NCI-H2107 treated with DMSO at 0.1 percent for 48 hours (cell line): ENCODE results near the gene SSNA1.

Source experiments
- DNase-seq: peaks from one replicate; lab custom pipeline; 2025; ENCODE audit not compliant: unreplicated experiment; lab: John Stamatoyannopoulos, UW

The SSNA1 gene

GRCh38 chr9:137199411-137200121 is 11.1 kb downstream of the SSNA1 start:
- no peak for DNase-seq

DNA sequence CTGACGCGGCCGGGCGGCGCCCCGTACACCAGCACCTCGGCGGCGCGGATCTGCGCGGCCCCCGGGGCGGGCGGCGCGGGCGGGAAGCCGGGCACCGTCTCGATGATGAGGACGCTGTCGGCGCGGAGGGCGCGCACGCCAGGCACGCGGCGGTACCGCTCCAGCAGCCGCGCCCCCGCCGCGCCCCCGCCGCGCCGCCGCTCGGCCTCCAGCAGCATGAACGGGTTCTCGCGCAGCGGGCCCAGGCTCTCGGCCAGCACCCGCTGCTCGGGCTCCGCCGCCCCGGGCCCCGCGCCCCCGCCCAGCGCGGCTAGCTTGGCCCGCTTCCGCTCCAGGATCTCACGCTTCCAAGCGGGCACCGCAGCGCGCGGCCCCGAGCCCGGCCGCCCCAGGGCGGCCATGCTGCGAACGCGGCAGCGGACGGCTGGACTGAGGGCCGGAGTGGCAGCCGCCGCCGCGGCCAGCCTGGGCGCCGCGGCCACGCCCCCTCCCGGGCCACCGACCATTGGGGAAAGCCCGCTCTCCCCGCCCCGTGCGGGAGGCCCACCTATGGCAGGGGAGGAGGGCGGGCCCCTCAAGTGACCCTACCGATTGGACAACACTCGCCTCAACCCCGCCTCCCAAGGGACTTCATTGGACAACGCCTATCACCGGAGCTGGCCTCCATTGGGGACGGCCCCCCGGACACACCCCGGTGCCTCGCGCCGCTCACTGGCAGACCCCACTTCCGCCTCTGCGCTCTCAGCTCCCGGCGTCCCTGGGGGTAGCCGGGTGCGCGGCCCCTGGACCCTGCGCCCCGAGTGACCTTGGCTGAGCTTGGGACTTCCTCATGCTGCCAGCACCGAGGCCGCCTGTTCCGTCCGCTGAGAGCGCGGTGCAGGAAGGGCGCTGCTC is 12.1 kb downstream of the SSNA1 start, which contains the start of gene TPRN:
TPRN (minus strand) TSS at position 431 of the 894 bp plus-strand sequence; CDS start at position 401, 30 bp downstream.
- DNase-seq, result peak; percentile 98

GRCh38 chr9:137201205-137201868 is 12.9 kb downstream of the SSNA1 start:
- DNase-seq, result no peak

GRCh38 chr9:137202966-137203365 is 14.5 kb downstream of the SSNA1 start:
- no peak for DNase-seq

GRCh38 chr9:137204731-137205125 is 16.3 kb downstream of the SSNA1 start:
- DNase-seq, result no peak

DNA sequence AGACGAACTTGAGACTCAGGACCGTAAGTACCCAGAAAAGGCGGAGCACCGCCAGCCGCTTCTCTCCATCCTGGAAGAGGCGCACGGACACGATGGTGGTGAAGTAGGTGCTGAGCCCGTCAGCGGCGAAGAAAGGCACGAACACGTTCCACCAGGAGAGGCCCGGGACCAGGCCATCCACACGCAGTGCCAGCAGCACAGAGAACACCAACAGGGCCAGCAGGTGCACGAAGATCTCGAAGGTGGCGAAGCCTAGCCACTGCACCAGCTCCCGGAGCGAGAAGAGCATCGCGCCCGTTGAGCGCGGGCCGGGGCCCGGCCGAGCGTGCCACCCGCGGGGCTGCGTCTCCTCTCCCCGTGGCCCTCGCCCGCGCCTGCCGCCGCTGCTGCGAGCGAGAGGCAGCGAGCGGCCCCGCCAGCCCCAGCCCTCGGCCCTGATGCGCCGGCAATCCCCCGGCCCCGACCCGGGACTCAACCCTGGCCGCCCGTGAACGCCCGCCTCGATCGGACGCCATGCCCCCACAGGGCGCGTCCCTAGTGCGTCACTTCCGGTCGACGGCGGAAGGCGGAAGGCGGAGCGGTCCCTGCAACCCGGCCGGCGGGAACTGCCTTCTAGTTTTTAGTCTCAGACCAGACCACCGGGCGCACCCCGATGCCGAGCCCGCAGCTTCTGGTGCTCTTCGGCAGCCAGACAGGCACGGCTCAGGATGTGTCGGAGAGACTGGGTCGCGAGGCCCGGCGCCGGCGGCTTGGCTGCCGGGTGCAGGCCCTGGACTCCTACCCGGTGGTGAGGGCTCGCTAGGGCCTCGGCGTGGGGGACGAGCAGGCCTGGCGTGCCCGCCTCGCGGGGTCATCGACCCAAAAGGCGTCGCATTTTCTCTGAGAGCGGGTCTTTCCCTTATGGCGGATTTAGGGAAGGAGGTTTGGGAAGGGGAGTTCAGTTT is 16.9 kb downstream of the SSNA1 start, which contains the start of the genes NDOR1 and TMEM203:
NDOR1 (plus strand) TSS at position 575 of the 944 bp plus-strand sequence; CDS start at position 653, 78 bp downstream.
TMEM203 (minus strand) TSS at position 523 of the 944 bp plus-strand sequence; CDS start at position 289, 234 bp downstream.
- DNase-seq, result peak; percentile 42

GRCh38 chr9:137206602-137207001 is 18.1 kb downstream of the SSNA1 start:
- DNase-seq, result no peak

DNA sequence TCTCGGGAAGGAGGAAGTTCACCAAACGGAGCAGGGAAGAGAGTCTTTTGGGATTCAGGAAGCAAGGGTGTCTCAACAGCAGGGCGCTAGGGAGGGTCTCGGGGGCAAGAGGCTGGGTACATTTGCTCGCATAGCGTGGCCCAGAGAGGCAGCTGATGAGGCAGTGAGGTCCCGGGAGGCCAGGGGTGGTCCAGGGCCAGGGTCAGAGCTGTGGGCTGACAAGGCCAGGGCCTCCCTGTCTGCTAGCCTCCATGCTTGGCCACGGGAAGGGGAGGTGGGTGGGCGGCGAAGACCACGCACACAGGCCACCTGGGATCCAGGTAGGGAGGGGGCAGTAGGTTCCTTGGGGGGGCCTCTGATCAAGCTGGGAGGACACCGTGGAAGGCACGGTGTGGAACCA is 23.1 kb downstream of the SSNA1 start:
- DNase-seq, result no peak

GRCh38 chr9:137212520-137212919 is 24.0 kb downstream of the SSNA1 start:
- DNase-seq, result no peak

- DNase-seq, result no peak
These were observed 24.9 kb downstream of the SSNA1 start for GRCh38 chr9:137213160-137214060.

DNA sequence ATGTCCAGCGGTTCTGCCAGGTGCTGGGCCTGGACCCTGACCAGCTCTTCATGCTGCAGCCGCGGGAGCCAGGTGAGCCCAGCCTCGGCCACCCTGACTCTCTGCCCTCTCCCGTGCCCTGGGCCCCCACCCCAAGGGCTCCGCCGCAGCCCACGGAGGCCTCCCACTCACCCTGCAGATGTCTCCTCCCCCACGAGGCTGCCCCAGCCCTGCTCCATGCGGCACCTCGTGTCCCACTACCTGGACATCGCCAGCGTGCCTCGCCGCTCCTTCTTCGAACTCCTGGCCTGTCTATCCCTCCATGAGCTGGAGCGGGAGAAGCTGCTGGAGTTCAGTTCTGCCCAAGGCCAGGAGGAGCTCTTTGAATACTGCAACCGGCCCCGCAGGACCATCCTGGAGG is 26.1 kb downstream of the SSNA1 start:
- no peak for DNase-seq

- DNase-seq, result no peak
These were observed 26.9 kb downstream of the SSNA1 start for GRCh38 chr9:137215196-137215986.

DNA sequence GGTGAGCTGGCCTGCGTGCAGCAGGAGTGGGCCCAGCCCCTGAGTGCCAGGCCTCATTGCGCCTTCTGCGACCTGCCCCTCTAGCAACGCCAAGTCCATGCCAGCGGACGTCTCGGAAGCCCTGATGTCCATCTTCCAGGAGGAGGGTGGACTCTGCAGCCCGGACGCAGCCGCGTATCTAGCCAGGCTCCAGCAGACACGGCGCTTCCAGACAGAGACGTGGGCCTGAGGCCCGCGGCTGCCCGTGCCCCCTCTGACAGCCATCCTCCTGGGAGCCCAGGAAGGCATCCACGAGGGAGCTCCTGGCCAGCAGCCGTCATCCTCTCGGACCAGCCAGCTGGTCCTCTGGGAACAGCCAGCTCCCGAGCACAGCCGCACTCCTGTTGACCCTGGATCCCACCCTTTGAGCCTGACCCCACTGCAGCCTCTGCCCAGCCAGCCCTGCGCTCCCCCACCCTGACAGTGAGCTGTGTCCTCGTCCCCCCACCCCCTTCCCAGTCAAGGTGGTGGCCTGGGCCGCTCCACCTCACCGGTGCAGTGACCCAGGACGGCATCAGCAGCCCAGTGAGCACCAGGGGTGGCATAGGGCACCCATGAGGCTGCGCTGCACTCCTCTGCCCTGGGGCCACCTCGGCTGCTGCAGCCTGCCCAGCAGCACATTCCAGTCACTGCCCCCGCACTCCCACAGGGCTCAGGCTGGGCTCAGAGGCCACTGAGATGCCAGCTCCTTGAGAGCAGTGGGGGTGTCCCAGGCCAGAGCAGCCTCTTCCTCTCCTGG is 27.9 kb downstream of the SSNA1 start:
- DNase-seq, result no peak

GRCh38 chr9:137217276-137218211 is 29.1 kb downstream of the SSNA1 start:
- no peak for DNase-seq

DNA sequence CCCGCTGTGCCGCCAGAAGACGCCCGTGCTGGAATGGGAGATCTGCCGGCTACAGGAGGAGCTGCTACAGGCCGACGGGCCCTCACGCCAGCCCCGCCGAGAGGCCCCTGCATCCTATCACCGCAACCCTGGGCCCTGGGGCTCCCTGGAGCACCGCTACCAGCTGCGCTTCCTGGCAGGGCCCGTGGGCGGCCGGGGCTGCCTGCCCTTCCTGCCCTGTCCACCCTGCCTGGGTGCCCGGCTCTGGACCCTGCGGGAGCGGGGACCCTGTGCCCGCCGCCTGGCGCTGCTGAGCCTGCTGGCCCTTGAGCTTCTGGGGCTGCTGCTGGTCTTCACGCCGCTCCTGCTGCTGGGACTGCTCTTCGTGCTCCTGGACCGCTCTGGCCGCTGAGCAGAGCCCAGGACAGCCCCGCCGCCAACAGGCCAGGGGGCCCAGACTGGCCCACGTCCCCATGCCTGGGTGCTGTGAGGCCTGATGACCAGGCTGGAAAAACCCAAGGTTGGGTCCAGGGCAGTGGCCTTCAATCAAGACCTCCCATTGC is 29.8 kb downstream of the SSNA1 start:
- DNase-seq, result no peak

- no peak for DNase-seq
These were observed 30.3 kb downstream of the SSNA1 start for GRCh38 chr9:137218754-137219271.
